H1 (cell line): Measurements from ENCODE around the gene MAGEB1. TPM values are rescaled to one million over a fixed set of nuclear protein-coding genes. Genes with fewer than 3 reads are reported as not detected.

Experiments used
- CTCF ChIA-PET: fragments of 300-600 bp; sonication (Branson Sonifier 250); formaldehyde crosslinking; loops from one replicate; lab custom pipeline; 2021; ENCODE audit not compliant: partially characterized antibody; lab: Charles Lee
- POLR2A ChIA-PET: fragments of 300-600 bp; sonication (Branson Sonifier 250); formaldehyde crosslinking; loops from one replicate; lab custom pipeline; 2021; ENCODE audit warnings: inconsistent platforms; ENCODE audit not compliant: partially characterized antibody; lab: Charles Lee
- DNase-seq, 2 experiments: peaks; one replicate each; pipeline versions ENCODE4 v3.0.0 to v3.0.0-alpha.2; 2010 to 2022; ENCODE audit warnings: low spot score in 2 of 2, low read depth in 1 of 2, mixed read lengths in 1 of 2
- FAIRE-seq: peaks from 2 replicates; lab custom pipeline; 2011; peaks lifted over from hg19 to GRCh38; lab: Jason Lieb, UNC
- H2AFZ ChIP-seq: 2 replicates; pipeline ENCODE4 v1.8.1; 2012; ENCODE audit warnings: low read length, inconsistent platforms
- H2AK5ac ChIP-seq: 2 replicates; pipeline ENCODE4 v1.6.1; 2013; ENCODE audit warnings: low read depth, low read length
- H2BK120ac ChIP-seq: replicated peaks from 2 replicates; pipeline ENCODE3; 2013; ENCODE audit warnings: low read depth, low read length, inconsistent platforms
- H2BK12ac ChIP-seq: 2 replicates; pipeline ENCODE4 v1.6.1; 2013; ENCODE audit warnings: low read depth, low read length
- H2BK15ac ChIP-seq: 2 replicates; pipeline ENCODE4 v1.6.1; 2013; ENCODE audit warnings: low read length
- H2BK20ac ChIP-seq: 2 replicates; pipeline ENCODE4 v1.6.1; 2013; ENCODE audit warnings: low read length
- H2BK5ac ChIP-seq: 2 replicates; pipeline ENCODE4 v1.6.1; 2013; ENCODE audit warnings: low read depth, low read length
- H3K14ac ChIP-seq: 2 replicates; pipeline ENCODE4 v1.6.1; 2013; ENCODE audit warnings: inconsistent platforms; ENCODE audit not compliant: insufficient read length
- H3K18ac ChIP-seq: 2 replicates; pipeline ENCODE4 v1.6.1; 2013; ENCODE audit warnings: low read length; ENCODE audit errors: extremely low read depth
- H3K23ac ChIP-seq: 2 replicates; pipeline ENCODE4 v1.6.1; 2013; ENCODE audit warnings: inconsistent platforms; ENCODE audit not compliant: insufficient read length
- H3K23me2 ChIP-seq: 2 replicates; pipeline ENCODE4 v1.6.1; 2013; ENCODE audit warnings: low read depth, low read length
- H3K27ac ChIP-seq: 2 replicates; pipeline ENCODE4 v1.6.1; 2011; ENCODE audit warnings: low read depth, low read length, inconsistent platforms
- H3K27me3 ChIP-seq, 4 experiments: replicated peaks in 1 of 4; 1 replicate in 1 of 4; 2 replicates in 3 of 4; pipeline versions ENCODE4 v1.6.1 to v1.8.1; 2011 to 2013; ENCODE audit warnings: low read length in 3 of 4, mild to moderate bottlenecking in 3 of 4, inconsistent platforms in 2 of 4, mixed read lengths in 2 of 4, moderate library complexity in 1 of 4; ENCODE audit not compliant: control insufficient read depth in 3 of 4, insufficient read depth in 3 of 4; ENCODE audit errors: extremely low read depth in 1 of 4
- H3K36me3 ChIP-seq, 4 experiments: 2 replicates each; pipeline versions ENCODE4 v1.6.1 to v1.8.1; 2011 to 2013; ENCODE audit warnings: mild to moderate bottlenecking in 4 of 4, low read length in 3 of 4, moderate library complexity in 2 of 4, control low read depth in 1 of 4, inconsistent platforms in 1 of 4; ENCODE audit not compliant: insufficient read depth in 4 of 4, control insufficient read depth in 2 of 4
- H3K4ac ChIP-seq: replicated peaks from 2 replicates; pipeline ENCODE3; 2013; ENCODE audit warnings: low read length, low read depth, mixed read lengths, inconsistent platforms; ENCODE audit not compliant: insufficient read length
- H3K4me1 ChIP-seq, 4 experiments: replicated peaks in 1 of 4; 1 replicate in 1 of 4; 2 replicates in 3 of 4; pipeline versions ENCODE4 v1.6.1 to v1.8.1; 2011 to 2013; ENCODE audit warnings: low read length in 3 of 4, inconsistent platforms in 2 of 4, mixed read lengths in 1 of 4; ENCODE audit not compliant: insufficient read depth in 4 of 4, control insufficient read depth in 3 of 4
- H3K4me2 ChIP-seq, 2 experiments: 2 replicates each; pipeline versions ENCODE4 v1.6.1 to v1.8.1; 2011 to 2013; ENCODE audit warnings: low read depth in 2 of 2, low read length in 2 of 2, control low read depth in 1 of 2, inconsistent platforms in 1 of 2, mild to moderate bottlenecking in 1 of 2; ENCODE audit not compliant: insufficient read depth in 1 of 2
- H3K4me3 ChIP-seq, 4 experiments: fragments of 200-600, 300-600 bp in 1 of 4; sonication (generic), shearing (Covaris generic), sonication (Bioruptor Twin) in 1 of 4; 2 replicates each; pipeline versions ENCODE4 v1.5.1 to v1.8.1; 2011 to 2016; ENCODE audit warnings: low read length in 4 of 4, low read depth in 3 of 4, control low read depth in 2 of 4, inconsistent platforms in 2 of 4, mild to moderate bottlenecking in 2 of 4, mixed read lengths in 1 of 4, moderate library complexity in 1 of 4; ENCODE audit not compliant: insufficient read depth in 2 of 4; ENCODE audit errors: extremely low read depth in 1 of 4
- H3K56ac ChIP-seq: replicated peaks from 2 replicates; pipeline ENCODE3; 2013; ENCODE audit warnings: low read depth, mild to moderate bottlenecking, mixed read lengths, low read length, inconsistent platforms; ENCODE audit not compliant: insufficient read length
- H3K79me1 ChIP-seq: 2 replicates; pipeline ENCODE4 v1.6.1; 2013; ENCODE audit warnings: low read depth, low read length, control low read depth
- H3K79me2 ChIP-seq, 2 experiments: 2 replicates each; pipeline versions ENCODE4 v1.6.1 to v1.8.1; 2012 to 2013; ENCODE audit warnings: low read length in 2 of 2, mild to moderate bottlenecking in 2 of 2, inconsistent platforms in 1 of 2; ENCODE audit not compliant: insufficient read depth in 2 of 2, control insufficient read depth in 1 of 2
- H3K9ac ChIP-seq, 4 experiments: replicated peaks in 1 of 4; 1 replicate in 1 of 4; 2 replicates in 3 of 4; pipeline versions ENCODE4 v1.6.1 to v1.8.1; 2011 to 2013; ENCODE audit warnings: low read depth in 3 of 4, low read length in 3 of 4, control low read depth in 2 of 4, mild to moderate bottlenecking in 2 of 4, moderate library complexity in 2 of 4, inconsistent platforms in 1 of 4; ENCODE audit errors: extremely low read depth in 1 of 4
- H3K9me3 ChIP-seq, 2 experiments: 2 replicates each; pipeline versions ENCODE4 v1.6.1 to v1.8.1; 2012 to 2013; ENCODE audit warnings: mild to moderate bottlenecking in 2 of 2, moderate library complexity in 2 of 2, control low read depth in 1 of 2, inconsistent platforms in 1 of 2, low read depth in 1 of 2, low read length in 1 of 2, mixed read lengths in 1 of 2; ENCODE audit not compliant: insufficient read depth in 2 of 2
- H4K20me1 ChIP-seq, 2 experiments: replicated peaks in 1 of 2; 2 replicates each; pipeline versions ENCODE3 to v1.8.1; 2011 to 2013; ENCODE audit warnings: inconsistent platforms in 2 of 2, low read length in 2 of 2, mild to moderate bottlenecking in 1 of 2; ENCODE audit not compliant: insufficient read depth in 2 of 2, control insufficient read depth in 1 of 2
- H4K5ac ChIP-seq: 2 replicates; pipeline ENCODE4 v1.6.1; 2013; ENCODE audit warnings: low read length, low read depth, mixed read lengths, inconsistent platforms; ENCODE audit not compliant: insufficient read length
- H4K8ac ChIP-seq: 2 replicates; pipeline ENCODE4 v1.8.0; 2013; ENCODE audit warnings: mild to moderate bottlenecking, moderate library complexity, low read length, inconsistent platforms; ENCODE audit not compliant: insufficient read depth; ENCODE audit errors: extremely low read depth
- H4K91ac ChIP-seq: replicated peaks from 2 replicates; pipeline ENCODE3; 2013; ENCODE audit warnings: low read length, mixed read lengths, inconsistent platforms; ENCODE audit not compliant: insufficient read length
- BRCA1 ChIP-seq: IDR thresholded peaks from 2 replicates; pipeline ENCODE4 v1.6.1; 2012; ENCODE audit warnings: low read depth, low read length, improper control_type of control experiment
- CBX5 ChIP-seq: fragments of 300-800, 300-1000 bp; sonication (generic); IDR thresholded peaks from 2 replicates; pipeline ENCODE4 v1.7.1; 2016; ENCODE audit warnings: antibody characterized with exemption, low read length, low read depth
- CBX8 ChIP-seq: fragments of 300-800, 300-1000 bp; sonication (generic); IDR thresholded peaks from 2 replicates; pipeline ENCODE4 v1.7.1; 2016; ENCODE audit warnings: low read depth, low read length, borderline replicate concordance
- CHD2 ChIP-seq: IDR thresholded peaks from 2 replicates; pipeline ENCODE4 v1.6.1; 2012; ENCODE audit warnings: low read length, improper control_type of control experiment
- EGR1 ChIP-seq: IDR thresholded peaks from 2 replicates; pipeline ENCODE4 v1.6.1; 2011; ENCODE audit warnings: low read depth, low read length, borderline replicate concordance
- EP300 ChIP-seq, 2 experiments: IDR thresholded peaks; 1 replicate in 1 of 2; 2 replicates in 1 of 2; pipeline ENCODE4 v1.6.1; 2011 to 2012; ENCODE audit warnings: low read depth in 2 of 2, low read length in 2 of 2, mild to moderate bottlenecking in 2 of 2, borderline replicate concordance in 1 of 2, inconsistent platforms in 1 of 2, moderate library complexity in 1 of 2
- GTF2F1 ChIP-seq: IDR thresholded peaks from 2 replicates; pipeline ENCODE4 v1.6.1; 2012; ENCODE audit warnings: low read depth, low read length, improper control_type of control experiment, borderline replicate concordance
- KDM5A ChIP-seq: fragments of 200-600 bp; IDR thresholded peaks from 2 replicates; pipeline ENCODE4 v1.7.1; 2012; ENCODE audit warnings: mild to moderate bottlenecking, low read length, inconsistent platforms, mixed read lengths
- RBBP5 ChIP-seq: IDR thresholded peaks from 2 replicates; pipeline ENCODE4 v1.7.1; 2012; ENCODE audit warnings: low read depth, mild to moderate bottlenecking, inconsistent platforms, low read length, moderate library complexity, borderline replicate concordance
- RNF2 ChIP-seq: fragments of 200-900, 300-1000 bp; sonication (generic); IDR thresholded peaks from 2 replicates; pipeline ENCODE4 v1.7.1; 2016; ENCODE audit warnings: borderline replicate concordance, low read depth, mild to moderate bottlenecking, antibody characterized with exemption, low read length; ENCODE audit not compliant: poor library complexity, severe bottlenecking; ENCODE audit errors: missing control alignments
- SP1 ChIP-seq: IDR thresholded peaks from 2 replicates; pipeline ENCODE4 v1.6.1; 2011; ENCODE audit warnings: low read depth, low read length
- SUZ12 ChIP-seq: fragments of 200-600 bp; sonication (generic); IDR thresholded peaks from 2 replicates; pipeline ENCODE4 v1.6.1; 2012; ENCODE audit warnings: mild to moderate bottlenecking, inconsistent platforms, low read length, moderate library complexity, mixed read lengths
- TAF1 ChIP-seq: IDR thresholded peaks from 2 replicates; pipeline ENCODE4 v1.6.1; 2011; ENCODE audit warnings: mild to moderate bottlenecking, low read depth, low read length
- TBP ChIP-seq: IDR thresholded peaks from 2 replicates; pipeline ENCODE4 v1.6.1; 2011; ENCODE audit warnings: low read depth, low read length, improper control_type of control experiment
- ZNF274 ChIP-seq: IDR thresholded peaks from 2 replicates; pipeline ENCODE4 v1.7.0; 2012; ENCODE audit warnings: low read length, borderline replicate concordance; ENCODE audit errors: extremely low read depth
- WGBS, 2 experiments: shearing (Covaris generic) in 1 of 2; methylation state at CpG; one replicate each; pipeline versions ENCODE4 v1.1.6 to v1.1.7; 2013 to 2015; ENCODE audit warnings: low lambda C conversion rate in 2 of 2, mixed read lengths in 2 of 2, inconsistent platforms in 1 of 2, low coverage in 1 of 2, missing lambda C conversion rate in 1 of 2; ENCODE audit not compliant: insufficient replicate concordance in 2 of 2, insufficient coverage in 1 of 2, insufficient read length in 1 of 2; ENCODE audit errors: extremely low coverage in 1 of 2, missing lambda C conversion rate in 1 of 2; 5-methylcytosine and 5-hydroxymethylcytosine counted together
- polyA plus RNA-seq, 7 experiments: library from polyadenylated mRNA; depleted of rRNA in 3 of 7; stranded (reverse) in 5 of 7; unstranded in 2 of 7; fragments of >200 nt in 5 of 7; fragments of 200-250 nt in 2 of 7; gene quantifications; 1 replicate in 5 of 7; 2 replicates in 1 of 7; 4 replicates in 1 of 7; pipeline versions ENCODE4 v1.2.1 to v1.2.3, GENCODE V29; 2011 to 2013; ENCODE audit warnings: missing spikeins in 2 of 7, mixed read lengths in 2 of 7
- total RNA-seq: library from RNA; stranded (reverse); fragmentation: NEBNext Ultra II Directional; extraction: Animal tissue kit (Norgen Biotek cat#: 25700); gene quantifications from 2 replicates; pipeline ENCODE4 v1.2.1, GENCODE V29; 2021

Gene MAGEB1
- total and polyA plus RNA-seq, 2 of the 8 experiments (the other 6 are each of a cell fraction or from before 2014, with no cell fraction given): 0.05 TPM; not detected in 1

DNA sequence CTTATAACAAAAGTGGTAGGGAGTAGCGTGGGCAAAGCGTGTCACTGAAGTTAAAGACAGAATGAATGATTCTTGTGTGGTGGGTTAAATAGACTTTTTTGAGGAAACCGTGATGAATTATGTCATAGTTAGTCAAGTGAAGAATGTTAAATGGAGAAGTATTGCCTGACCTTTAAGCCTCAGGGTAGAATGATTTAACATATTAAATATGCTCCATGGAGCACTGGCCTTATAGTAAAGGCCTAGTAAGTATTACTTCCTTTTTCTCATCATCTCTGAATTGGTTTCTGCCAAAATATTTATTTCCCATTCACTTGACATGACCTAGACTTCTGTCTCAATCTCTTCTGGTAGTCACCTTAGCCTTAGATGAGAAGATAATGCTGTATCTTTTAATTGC lies 23.7 kb downstream of the MAGEB1 start:
- no peak overlapping the region for H2BK120ac ChIP-seq
- no peak overlapping the region for H2BK5ac ChIP-seq
- H4K91ac ChIP-seq: no peak overlapping the region
- TF ChIP-seq CHD2 (no peak), KDM5A (no peak), CBX5 (no peak), CBX8 (no peak), GTF2F1 (no peak), RBBP5 (no peak), EP300 (IDR thresholded peaks at IDR 0.05; ENCODE audit: borderline replicate concordance in 1 of 2, low read depth in 2 of 2, low read length in 2 of 2) (no peak), TAF1 (no peak), SUZ12 (no peak), SP1 (no peak), RNF2 (no peak), EGR1 (no peak), BRCA1 (no peak), ZNF274 (no peak), TBP (no peak)
- TF ChIP-seq, all 59 proteins: peak for 0
- Histone ChIP-seq H2BK12ac (no peak overlapping the region), H3K4me2 (no peak overlapping the region), H3K27ac (no peak overlapping the region), H3K27me3 (no peaks in the 10 kb centered on the region), H2AFZ (no peak overlapping the region), H3K18ac (no peak overlapping the region), H3K23me2 (no peaks in the 10 kb centered on the region), H3K79me1 (no peaks in the 10 kb centered on the region), H4K8ac (no peak overlapping the region), H2BK15ac (no peak overlapping the region), H2BK20ac (no peak overlapping the region), H3K9ac (no peak overlapping the region), H2AK5ac (no peak overlapping the region), H3K23ac (no peak overlapping the region), H3K14ac (no peak overlapping the region), H4K5ac (no peak overlapping the region), H4K20me1 (no peaks in the 10 kb centered on the region), H3K79me2 (no peaks in the 10 kb centered on the region), H3K9me3 (no peaks in the 10 kb centered on the region), H3K4me3 (no peak overlapping the region), H3K36me3 (no peaks in the 10 kb centered on the region), H3K4ac (no peak overlapping the region), H3K56ac (no peak overlapping the region), H3K4me1 (no peaks in the 10 kb centered on the region)
- WGBS, 2 experiments: 91% methylated on average over 3 of the region's 3 CpGs; no CpG with 5 or more reads in 1 of the 2 experiments
- FAIRE-seq: no peak
- ChIA-PET CTCF (no interaction called here), POLR2A (no interaction called here)
- no peak for DNase-seq
